ENCODE results near the gene MRC2. TPM values are rescaled to one million over a fixed set of nuclear protein-coding genes. Genes with fewer than 3 reads are reported as not detected.

MRC2 gene
- total RNA-seq, 1 donor from 2014 or later = 3.1 TPM

DNA sequence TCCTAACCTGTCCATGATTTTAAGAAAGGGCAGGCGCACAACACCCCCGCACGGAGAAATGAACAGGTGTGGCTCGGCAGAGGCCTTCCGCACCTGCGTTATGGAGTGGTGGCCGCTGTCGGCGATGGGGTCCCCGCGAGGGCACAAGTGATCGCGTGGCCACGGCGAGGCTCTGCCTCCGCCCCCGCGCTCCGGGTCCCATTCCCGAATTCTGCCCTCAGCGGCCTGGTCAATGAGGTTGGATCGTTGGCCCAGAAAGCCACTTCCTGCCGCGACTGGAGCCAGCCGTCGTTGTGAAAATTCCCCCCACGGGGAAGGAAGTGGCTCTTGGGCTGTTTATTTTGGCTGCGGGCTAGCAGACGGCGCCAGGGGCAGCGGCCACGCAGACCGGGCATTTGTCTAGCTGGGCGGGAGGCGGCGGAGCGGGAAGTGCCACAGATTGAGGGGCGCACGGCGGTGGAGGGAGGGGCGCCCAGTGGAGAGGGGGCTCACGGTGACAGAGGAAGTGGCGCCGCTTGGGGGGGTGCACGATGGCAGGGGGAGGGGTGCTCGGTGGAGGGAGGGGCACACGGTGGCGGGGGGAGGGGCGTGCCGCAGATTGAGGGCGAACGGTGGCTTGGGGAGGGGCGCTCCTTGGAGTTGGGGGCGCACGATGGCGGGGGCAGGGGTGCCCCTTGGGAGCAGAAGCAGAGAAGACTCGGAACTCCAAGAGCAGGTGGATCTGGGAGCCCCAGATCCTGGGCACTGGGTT is 25.0 kb downstream of the MRC2 start:
- Mint-ChIP-seq H3K4me3 (ENCODE audit: low read depth) (peak overlapping the region; percentile 75), H3K9me3 (no peaks in the 10 kb centered on the region), H3K27ac (peak overlapping the region; percentile 73), H3K27me3 (ENCODE audit: low read depth) (peaks cover 64% of the 10 kb centered on the region), H3K4me1 (ENCODE audit: low read depth) (peaks cover 19% of the 10 kb centered on the region), H3K36me3 (ENCODE audit: low read depth) (no peaks in the 10 kb centered on the region)
- intact Hi-C loops (cut with micrococcal nuclease) = loop anchor here (1.0 kb wide), 2 partner anchors 72 to 313 kb away; no protein-coding TSS in a partner anchor
- peak; percentile 19 for DNase-seq (ENCODE audit: low spot score)

DNA sequence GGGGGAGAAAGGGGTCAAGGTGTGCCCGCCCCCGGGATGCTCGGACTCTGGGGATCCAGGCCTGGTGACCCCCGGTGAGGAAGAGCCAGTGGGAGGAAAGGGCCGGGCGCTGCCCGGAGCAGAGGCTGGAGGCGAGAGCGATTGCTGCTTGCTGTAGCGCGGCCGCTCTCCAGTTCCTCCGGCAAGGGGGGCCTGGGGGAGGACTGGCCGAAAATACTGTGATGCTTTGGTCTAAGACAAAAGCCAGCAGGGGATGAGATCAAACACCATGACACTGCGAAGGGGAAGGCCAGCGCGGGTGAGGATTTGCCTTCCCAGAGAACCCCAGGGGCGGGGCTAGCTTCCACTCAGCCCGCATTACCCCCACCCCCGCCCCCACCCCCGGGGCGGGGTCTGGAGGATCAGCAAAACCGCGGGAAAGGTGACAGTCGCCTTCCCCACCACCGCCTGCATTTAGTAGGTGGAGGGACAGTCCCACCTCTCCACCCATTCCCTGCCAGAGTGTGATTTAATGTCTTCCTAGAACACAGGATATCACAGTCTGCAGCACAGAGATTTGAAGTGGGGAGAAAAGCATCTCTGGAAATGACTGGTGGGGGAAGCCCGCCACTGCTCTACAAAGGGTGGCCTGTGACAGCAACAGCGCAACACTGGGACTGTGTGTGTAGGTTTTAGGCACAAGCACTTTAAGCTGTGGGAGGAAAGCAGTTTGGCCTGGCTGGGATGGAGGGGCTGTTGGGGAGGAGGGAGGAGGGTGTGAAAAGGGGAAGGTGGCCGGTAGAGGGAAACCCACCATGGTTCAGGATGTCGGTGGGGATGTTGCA is 25.7 kb downstream of the MRC2 start:
- Mint-ChIP-seq H3K27ac (peak overlapping the region; percentile 42), H3K27me3 (ENCODE audit: low read depth) (peaks cover 62% of the 10 kb centered on the region), H3K4me1 (ENCODE audit: low read depth) (peaks cover 19% of the 10 kb centered on the region)

DNA sequence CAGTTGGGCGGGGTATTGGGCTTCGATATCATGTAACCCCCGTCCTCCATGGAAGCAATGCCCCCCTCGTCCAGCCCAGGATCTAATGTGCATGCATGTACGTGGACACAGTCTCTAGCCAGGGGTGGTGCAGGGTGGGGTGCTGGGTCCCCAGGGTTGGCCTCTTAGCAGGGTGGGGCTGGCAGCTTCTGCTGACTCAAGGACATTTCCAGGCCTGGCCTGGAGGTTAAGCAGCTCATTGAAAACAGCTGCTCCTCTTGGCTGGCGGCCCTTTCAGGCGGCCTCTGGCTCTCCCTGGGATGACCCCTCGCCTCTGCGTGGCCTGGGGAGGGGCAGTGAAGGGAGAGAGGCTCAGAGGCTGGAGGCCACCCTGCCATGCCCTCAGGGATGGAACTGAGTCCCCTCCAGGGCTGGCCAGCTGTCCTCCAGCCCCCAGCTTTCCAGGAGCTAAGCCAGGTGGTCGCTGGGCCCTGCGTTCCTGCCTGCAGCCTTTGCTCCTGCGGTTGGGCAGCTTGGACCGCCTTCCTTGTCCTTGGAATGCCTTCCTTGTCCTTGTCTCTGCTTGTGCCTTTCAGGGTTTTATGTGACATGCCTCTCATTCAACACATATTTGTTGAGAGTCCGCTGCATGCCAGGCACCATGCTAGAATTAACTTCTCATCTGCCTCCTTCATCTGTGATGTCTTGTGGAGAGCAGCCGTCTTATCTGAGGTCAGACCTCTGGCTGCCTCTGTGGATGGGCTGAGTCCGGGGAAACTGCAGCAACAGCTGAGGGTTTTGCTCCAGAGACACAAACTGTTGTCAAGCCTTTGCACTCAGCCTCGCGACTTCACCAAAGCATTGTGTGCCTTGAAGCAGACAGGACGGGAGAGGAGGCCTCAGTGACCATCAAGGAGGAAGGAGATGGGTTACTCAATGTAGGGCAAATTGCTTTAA is 26.6 kb downstream of the MRC2 start:
- no peak for DNase-seq (ENCODE audit: low spot score)
- no peaks in the 10 kb centered on the region for H3K9me3 Mint-ChIP-seq
- intact Hi-C loops (cut with micrococcal nuclease) = loop anchor here (1.0 kb wide), 2 partner anchors 70 to 311 kb away; no protein-coding TSS in a partner anchor
- H3K36me3 Mint-ChIP-seq (ENCODE audit: low read depth) = no peaks in the 10 kb centered on the region
- H3K27me3 Mint-ChIP-seq (ENCODE audit: low read depth) = peaks cover 58% of the 10 kb centered on the region
- peak overlapping the region; percentile 42 for H3K27ac Mint-ChIP-seq
- peaks cover 19% of the 10 kb centered on the region for H3K4me1 Mint-ChIP-seq (ENCODE audit: low read depth)
- no peak overlapping the region for H3K4me3 Mint-ChIP-seq (ENCODE audit: low read depth)

More for the DNA sequence above, 25.7 kb downstream of the MRC2 start:
- Mint-ChIP-seq H3K9me3 (no peaks in the 10 kb centered on the region), H3K36me3 (ENCODE audit: low read depth) (no peaks in the 10 kb centered on the region), H3K4me3 (ENCODE audit: low read depth) (peak overlapping the region; percentile 75)
- intact Hi-C loops (cut with micrococcal nuclease) = loop anchor here (1.0 kb wide), 2 partner anchors 71 to 312 kb away; no protein-coding TSS in a partner anchor
- DNase-seq (ENCODE audit: low spot score) = peak; percentile 52

DNA sequence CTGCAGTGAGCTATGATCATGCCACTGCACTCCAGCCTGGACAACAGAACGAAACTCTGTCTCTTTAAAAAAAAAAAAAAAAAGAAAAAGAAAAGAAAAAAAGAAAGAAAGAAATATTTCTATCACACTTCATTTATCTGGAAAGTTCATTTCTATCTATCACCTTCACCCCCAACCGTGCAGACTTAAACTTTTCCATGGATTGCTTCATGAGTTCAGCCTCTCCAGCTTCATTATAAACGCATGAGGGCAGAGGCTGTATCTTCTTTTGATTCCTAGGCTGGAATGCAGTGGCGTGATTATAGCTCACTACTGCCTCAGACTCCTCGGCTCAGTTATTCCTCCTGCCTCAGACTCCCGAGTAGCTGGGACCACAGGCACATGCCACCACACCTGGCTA is 28.2 kb downstream of the MRC2 start:
- no peak for DNase-seq (ENCODE audit: low spot score)
- intact Hi-C loops (cut with micrococcal nuclease) = no loop called here
- H3K4me3 Mint-ChIP-seq (ENCODE audit: low read depth) = no peak overlapping the region
- H3K4me1 Mint-ChIP-seq (ENCODE audit: low read depth) = peaks cover 19% of the 10 kb centered on the region
- H3K27ac Mint-ChIP-seq = no peak overlapping the region
- peaks cover 2% of the 10 kb centered on the region for H3K9me3 Mint-ChIP-seq
- H3K36me3 Mint-ChIP-seq (ENCODE audit: low read depth) = no peaks in the 10 kb centered on the region
- H3K27me3 Mint-ChIP-seq (ENCODE audit: low read depth) = peaks cover 62% of the 10 kb centered on the region

DNA sequence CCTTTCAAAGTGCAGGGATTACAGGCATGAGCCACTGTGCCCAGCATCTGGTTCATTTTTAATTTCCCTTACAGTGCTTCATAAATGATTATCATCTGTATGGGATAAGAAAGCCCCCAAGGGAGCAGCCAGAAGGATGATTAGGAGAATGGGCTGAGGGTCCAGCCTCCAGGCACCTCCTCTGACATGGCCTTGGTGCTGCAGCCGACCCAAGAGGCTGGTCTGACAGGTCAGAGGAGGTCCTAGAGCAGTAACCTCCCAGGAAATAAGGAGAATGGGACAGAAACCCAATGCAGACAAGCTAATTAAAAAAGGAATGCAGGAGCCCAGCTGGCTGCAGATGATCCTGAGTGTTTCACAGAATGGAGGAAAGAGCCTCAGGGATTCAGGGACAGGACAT is 29.0 kb downstream of the MRC2 start:
- intact Hi-C loops (cut with micrococcal nuclease) = no loop called here
- peaks cover 10% of the 10 kb centered on the region for H3K9me3 Mint-ChIP-seq
- peaks cover 62% of the 10 kb centered on the region for H3K27me3 Mint-ChIP-seq (ENCODE audit: low read depth)
- DNase-seq (ENCODE audit: low spot score) = no peak
- H3K4me1 Mint-ChIP-seq (ENCODE audit: low read depth) = peaks cover 19% of the 10 kb centered on the region
- no peak overlapping the region for H3K4me3 Mint-ChIP-seq (ENCODE audit: low read depth)
- H3K27ac Mint-ChIP-seq = no peak overlapping the region
- no peaks in the 10 kb centered on the region for H3K36me3 Mint-ChIP-seq (ENCODE audit: low read depth)

DNA sequence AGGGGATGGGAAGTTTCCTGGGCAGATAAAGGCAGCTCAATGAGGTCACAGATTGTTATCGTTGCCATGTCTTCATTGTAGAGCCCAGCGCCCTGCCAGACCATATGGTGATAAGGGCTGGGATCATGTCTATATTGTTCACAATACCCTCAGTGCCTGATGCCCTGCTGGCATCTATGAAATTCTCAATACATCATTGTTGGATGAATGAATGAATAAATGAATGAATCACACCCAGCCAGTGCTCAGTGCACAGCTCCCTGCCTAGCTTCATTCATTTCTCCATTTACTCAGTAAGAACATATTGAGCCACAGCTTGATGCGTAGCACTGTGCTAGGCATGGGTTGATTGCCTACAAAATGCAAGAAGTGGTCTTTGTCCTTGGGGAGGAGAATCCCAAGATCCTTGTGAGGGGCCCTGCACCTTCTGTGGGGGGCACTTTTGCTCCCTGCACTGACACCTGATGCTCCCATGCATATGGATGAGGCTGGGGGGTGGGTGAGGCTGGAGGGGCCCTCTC is 29.7 kb downstream of the MRC2 start:
- Mint-ChIP-seq H3K27ac (no peak overlapping the region), H3K4me1 (ENCODE audit: low read depth) (peaks cover 16% of the 10 kb centered on the region), H3K27me3 (ENCODE audit: low read depth) (peaks cover 57% of the 10 kb centered on the region), H3K4me3 (ENCODE audit: low read depth) (no peak overlapping the region), H3K36me3 (ENCODE audit: low read depth) (no peaks in the 10 kb centered on the region), H3K9me3 (peaks cover 11% of the 10 kb centered on the region)
- DNase-seq (ENCODE audit: low spot score) = no peak
- intact Hi-C loops (cut with micrococcal nuclease) = no loop called here

DNA sequence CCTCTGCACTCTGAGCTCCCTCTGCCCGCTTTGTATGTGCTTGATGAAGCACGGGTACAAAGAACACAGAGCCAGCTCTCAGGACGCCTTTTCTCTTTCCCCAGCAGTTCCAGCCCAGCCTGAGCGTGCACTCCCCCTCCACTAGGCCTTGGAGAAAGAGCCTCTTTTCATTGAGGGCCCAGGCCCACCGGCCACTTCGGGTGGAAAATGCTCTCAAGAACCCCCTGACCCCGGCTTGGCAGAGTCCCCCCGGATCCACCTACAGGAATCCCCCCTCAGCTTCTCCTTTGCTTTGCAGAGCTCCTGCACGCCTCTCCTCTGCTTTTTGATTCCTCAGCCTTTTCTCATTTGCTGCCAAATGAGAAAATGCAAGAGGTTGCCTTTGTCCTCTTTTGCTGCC is 30.2 kb downstream of the MRC2 start:
- Mint-ChIP-seq H3K27ac (no peak overlapping the region), H3K4me1 (ENCODE audit: low read depth) (peaks cover 13% of the 10 kb centered on the region), H3K4me3 (ENCODE audit: low read depth) (no peak overlapping the region), H3K36me3 (ENCODE audit: low read depth) (no peaks in the 10 kb centered on the region), H3K27me3 (ENCODE audit: low read depth) (peaks cover 58% of the 10 kb centered on the region), H3K9me3 (peaks cover 11% of the 10 kb centered on the region)
- intact Hi-C loops (cut with micrococcal nuclease) = no loop called here
- no peak for DNase-seq (ENCODE audit: low spot score)

DNA sequence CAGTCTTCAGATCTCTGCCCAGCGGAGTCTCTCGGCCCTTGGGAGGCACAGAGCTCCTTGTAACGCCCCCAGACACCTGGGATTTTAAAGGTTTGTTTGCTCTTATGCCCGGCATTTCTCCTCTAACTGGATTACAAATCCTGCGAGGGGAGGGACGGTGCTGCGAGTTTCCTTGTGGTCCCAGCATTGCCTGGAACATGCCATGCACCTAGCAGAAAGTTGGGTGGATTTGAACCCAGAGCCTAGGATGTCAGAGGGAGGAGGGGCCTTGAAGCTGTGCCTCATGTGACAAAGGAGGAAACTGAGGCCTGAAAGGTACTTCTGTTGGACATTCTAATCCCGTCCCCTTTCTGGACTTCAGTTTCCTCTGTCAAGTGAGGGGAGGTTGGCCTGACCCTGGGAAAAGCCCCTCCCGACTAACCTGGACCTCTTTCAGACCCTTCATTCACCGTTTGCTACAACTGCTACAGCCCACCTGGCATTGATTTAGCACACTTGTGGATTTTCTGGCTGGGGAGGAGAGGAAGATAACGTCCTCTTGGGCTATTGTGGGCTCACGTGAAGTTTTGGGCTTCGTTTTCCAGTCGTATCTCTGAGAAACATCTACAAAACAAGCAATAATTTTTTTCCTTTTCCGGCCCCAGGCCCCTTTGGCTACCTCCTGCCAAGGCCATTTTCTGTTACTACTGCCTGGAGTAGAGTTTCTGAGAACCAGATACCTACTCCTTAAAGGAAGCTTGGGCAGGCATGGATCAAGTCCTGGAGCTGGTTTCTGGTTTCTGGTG is 30.9 kb downstream of the MRC2 start:
- DNase-seq (ENCODE audit: low spot score) = no peak
- H3K36me3 Mint-ChIP-seq (ENCODE audit: low read depth) = no peaks in the 10 kb centered on the region
- H3K9me3 Mint-ChIP-seq = peaks cover 11% of the 10 kb centered on the region
- H3K4me3 Mint-ChIP-seq (ENCODE audit: low read depth) = no peak overlapping the region
- no peak overlapping the region for H3K27ac Mint-ChIP-seq
- H3K27me3 Mint-ChIP-seq (ENCODE audit: low read depth) = peaks cover 60% of the 10 kb centered on the region
- H3K4me1 Mint-ChIP-seq (ENCODE audit: low read depth) = peaks cover 8% of the 10 kb centered on the region
- intact Hi-C loops (cut with micrococcal nuclease) = no loop called here

DNA sequence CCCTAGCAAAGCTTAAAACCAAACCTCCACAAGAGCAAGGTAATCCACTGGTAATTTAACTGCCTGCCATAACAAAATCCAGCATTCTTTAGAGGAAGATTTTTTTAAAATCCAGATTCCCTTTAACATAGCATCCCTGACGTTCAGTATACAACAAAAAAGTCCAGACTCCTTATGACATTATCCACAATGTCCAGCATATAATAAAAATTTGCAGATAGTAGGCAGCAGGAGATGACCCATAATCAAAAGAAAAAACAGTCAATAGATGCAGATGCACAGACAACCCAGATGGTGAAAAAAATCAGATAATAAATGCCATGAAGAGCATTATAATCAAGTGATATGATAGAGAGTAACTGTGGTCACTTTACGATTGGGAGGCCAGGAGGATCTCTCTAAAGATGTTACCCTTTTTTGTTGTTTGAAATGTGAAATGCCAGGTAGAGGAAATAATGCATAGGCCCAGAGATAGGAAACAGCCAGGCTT is 33.2 kb downstream of the MRC2 start:
- Mint-ChIP-seq H3K27me3 (ENCODE audit: low read depth) (peaks cover 50% of the 10 kb centered on the region), H3K36me3 (ENCODE audit: low read depth) (no peaks in the 10 kb centered on the region), H3K4me1 (ENCODE audit: low read depth) (no peaks in the 10 kb centered on the region), H3K27ac (no peak overlapping the region), H3K9me3 (peaks cover 11% of the 10 kb centered on the region), H3K4me3 (ENCODE audit: low read depth) (no peak overlapping the region)
- DNase-seq (ENCODE audit: low spot score) = no peak
- intact Hi-C loops (cut with micrococcal nuclease) = no loop called here

DNA sequence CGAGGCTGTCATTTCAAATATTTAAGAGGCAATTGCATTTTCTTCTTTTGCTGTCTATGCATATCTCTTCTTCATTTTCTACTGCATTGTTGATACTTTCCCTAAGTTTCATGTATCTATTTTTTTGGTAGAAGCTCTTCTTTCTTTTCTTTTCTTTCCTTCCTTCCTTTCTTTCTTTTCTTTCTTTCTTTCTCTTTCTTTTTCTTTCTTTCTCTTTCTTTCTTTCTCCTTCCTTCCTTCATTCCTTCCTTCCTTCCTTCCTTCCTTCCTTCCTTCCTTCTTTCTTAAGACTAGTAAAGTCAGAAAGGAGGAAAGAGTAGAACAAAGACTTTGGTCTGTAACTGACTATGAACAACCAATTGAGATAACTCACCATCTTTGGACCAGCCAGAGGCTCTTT is 33.9 kb downstream of the MRC2 start:
- Mint-ChIP-seq H3K27ac (peak overlapping the region; percentile 5), H3K9me3 (peaks cover 11% of the 10 kb centered on the region), H3K27me3 (ENCODE audit: low read depth) (peaks cover 46% of the 10 kb centered on the region)

DNA sequence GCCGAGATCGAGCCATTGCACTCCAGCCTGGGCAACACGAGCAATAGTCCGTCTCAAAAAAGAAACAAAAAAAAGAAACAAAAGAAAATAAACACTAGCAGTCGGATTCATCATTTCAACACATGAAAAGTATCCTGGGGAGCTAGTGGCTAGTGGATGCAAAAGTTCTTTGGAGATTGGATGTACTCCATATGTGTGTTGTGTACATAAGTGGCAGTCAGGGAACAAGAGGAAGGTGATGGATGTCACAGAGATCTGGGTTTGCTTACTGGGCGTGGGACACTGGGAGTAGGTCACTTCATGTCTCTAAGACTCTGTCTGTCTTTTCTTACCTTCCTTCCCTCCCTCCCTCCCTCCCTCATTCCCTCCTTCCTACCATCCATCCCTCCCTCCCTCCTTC is 35.4 kb downstream of the MRC2 start:
- intact Hi-C loops (cut with micrococcal nuclease) = no loop called here
- Mint-ChIP-seq H3K27ac (no peak overlapping the region), H3K4me3 (ENCODE audit: low read depth) (no peak overlapping the region), H3K36me3 (ENCODE audit: low read depth) (no peaks in the 10 kb centered on the region), H3K4me1 (ENCODE audit: low read depth) (no peaks in the 10 kb centered on the region), H3K27me3 (ENCODE audit: low read depth) (peaks cover 36% of the 10 kb centered on the region), H3K9me3 (peaks cover 11% of the 10 kb centered on the region)
- no peak for DNase-seq (ENCODE audit: low spot score)

More for the DNA sequence above, 33.9 kb downstream of the MRC2 start:
- DNase-seq (ENCODE audit: low spot score) = no peak
- intact Hi-C loops (cut with micrococcal nuclease) = no loop called here
- no peak overlapping the region for H3K4me3 Mint-ChIP-seq (ENCODE audit: low read depth)
- H3K4me1 Mint-ChIP-seq (ENCODE audit: low read depth) = no peaks in the 10 kb centered on the region
- H3K36me3 Mint-ChIP-seq (ENCODE audit: low read depth) = no peaks in the 10 kb centered on the region

Data from activated T-helper 2 cell treated with anti-CD3 and anti-CD28 coated beads, Interferon-gamma antibody, Interleukin-2, Interleukin-4, amounts not matched to agents 10 μg/mL and 5 μg/mL and 100 μg/mL, durations not matched to agents 14 hours and 24 hours and 36 hours (primary cell).